HepG2 (cell line): ENCODE measurements around the gene TNS1. TPM values are rescaled to one million over a fixed set of nuclear protein-coding genes. Genes with fewer than 3 reads are reported as not detected.

ENCODE experiments used
- AKAP8 ChIP-seq: sonication (generic); formaldehyde crosslinking; IDR thresholded peaks from 2 replicates; pipeline ENCODE4 v1.5.1; 2020; ENCODE audit warnings: mild to moderate bottlenecking, missing genetic modification reagents
- BHLHE40 ChIP-seq: IDR thresholded peaks from 2 replicates; pipeline ENCODE4 v1.6.1; 2011; ENCODE audit warnings: low read length, improper control_type of control experiment
- CC2D1A ChIP-seq: sonication (generic); formaldehyde crosslinking; IDR thresholded peaks from 2 replicates; pipeline ENCODE4 v1.8.1; 2023; ENCODE audit warnings: mild to moderate bottlenecking, missing genetic modification reagents
- DMAP1 ChIP-seq: IDR thresholded peaks from 2 replicates; pipeline ENCODE4 v1.6.1; 2016
- EEA1 ChIP-seq: sonication (generic); formaldehyde crosslinking; IDR thresholded peaks from 2 replicates; pipeline ENCODE4 v1.5.1; 2020; ENCODE audit warnings: mild to moderate bottlenecking, missing genetic modification reagents, borderline replicate concordance
- ELF3 ChIP-seq: IDR thresholded peaks from 2 replicates; pipeline ENCODE4 v1.6.1; 2016; ENCODE audit warnings: missing genetic modification reagents, missing compliant biosample characterization
- GATAD1 ChIP-seq: IDR thresholded peaks from 2 replicates; pipeline ENCODE4 v1.6.1; 2016; ENCODE audit warnings: missing genetic modification reagents, missing compliant biosample characterization
- HNRNPL ChIP-seq: fragments of 200-400 bp; formaldehyde crosslinking; IDR thresholded peaks from 2 replicates; pipeline ENCODE4 v1.6.1; 2017; ENCODE audit warnings: mild to moderate bottlenecking, low read depth, low read length
- JUND ChIP-seq: sonication (generic); formaldehyde crosslinking; IDR thresholded peaks from 2 replicates; pipeline ENCODE4 v1.8.0; 2022; ENCODE audit warnings: mild to moderate bottlenecking, missing genetic modification reagents
- KMT2B ChIP-seq: IDR thresholded peaks from 2 replicates; pipeline ENCODE4 v1.6.1; 2016; ENCODE audit warnings: missing genetic modification reagents, missing compliant biosample characterization
- NBN ChIP-seq: fragments of 450-650 bp; conservative IDR thresholded peaks from 2 replicates; pipeline ENCODE4 v1.6.1; 2017
- NFE2L1 ChIP-seq: sonication (generic); formaldehyde crosslinking; IDR thresholded peaks from 2 replicates; pipeline ENCODE4 v1.4.0; 2020; ENCODE audit warnings: missing genetic modification reagents, mild to moderate bottlenecking, borderline replicate concordance
- NKX3-1 ChIP-seq: sonication (generic); formaldehyde crosslinking; IDR thresholded peaks from 2 replicates; pipeline ENCODE4 v1.5.0; 2020; ENCODE audit warnings: missing genetic modification reagents
- POLR2G ChIP-seq: fragments of 200-400 bp; formaldehyde crosslinking; IDR thresholded peaks from 2 replicates; pipeline ENCODE4 v1.6.1; 2018; ENCODE audit warnings: mild to moderate bottlenecking, low read depth, low read length, moderate library complexity
- SALL1 ChIP-seq: sonication (generic); formaldehyde crosslinking; IDR thresholded peaks from 2 replicates; pipeline ENCODE4 v1.8.0; 2022; ENCODE audit warnings: mild to moderate bottlenecking, missing genetic modification reagents
- SIN3B ChIP-seq: fragments of 150-350 bp; IDR thresholded peaks from 2 replicates; pipeline ENCODE4 v1.6.1; 2014; ENCODE audit warnings: low read length
- SRSF9 ChIP-seq: fragments of 200-400 bp; formaldehyde crosslinking; IDR thresholded peaks from 2 replicates; pipeline ENCODE4 v1.6.1; 2018; ENCODE audit warnings: borderline replicate concordance, mild to moderate bottlenecking, low read depth, low read length; ENCODE audit not compliant: insufficient read depth, poor library complexity, severe bottlenecking
- ZFP37 ChIP-seq: sonication (generic); formaldehyde crosslinking; IDR thresholded peaks from 2 replicates; pipeline ENCODE4 v1.4.0; 2020; ENCODE audit warnings: missing genetic modification reagents, borderline replicate concordance
- ZMYM4 ChIP-seq: sonication (generic); formaldehyde crosslinking; IDR thresholded peaks from 2 replicates; pipeline ENCODE4 v1.8.1; 2023; ENCODE audit warnings: mild to moderate bottlenecking, missing genetic modification reagents
- ZNF207 ChIP-seq: fragments of 450-650 bp; IDR thresholded peaks from 2 replicates; pipeline ENCODE4 v1.6.1; 2016; ENCODE audit warnings: antibody characterized with exemption, borderline replicate concordance
- ZNF232 ChIP-seq: sonication (generic); formaldehyde crosslinking; IDR thresholded peaks from 2 replicates; pipeline ENCODE4 v1.4.0; 2020; ENCODE audit warnings: missing genetic modification reagents, borderline replicate concordance
- ZNF263 ChIP-seq: sonication (generic); formaldehyde crosslinking; IDR thresholded peaks from 2 replicates; pipeline ENCODE4 v1.4.0; 2020; ENCODE audit warnings: missing genetic modification reagents
- ZNF607 ChIP-seq: sonication (generic); formaldehyde crosslinking; IDR thresholded peaks from 2 replicates; pipeline ENCODE4 v1.5.1; 2020; ENCODE audit warnings: missing genetic modification reagents, mild to moderate bottlenecking, borderline replicate concordance
- ZSCAN21 ChIP-seq: sonication (generic); formaldehyde crosslinking; IDR thresholded peaks from 2 replicates; pipeline ENCODE4 v1.8.0; 2022; ENCODE audit warnings: mild to moderate bottlenecking, missing genetic modification reagents, moderate library complexity, borderline replicate concordance
- polyA plus RNA-seq, 8 experiments: library from polyadenylated mRNA; depleted of rRNA in 3 of 8; stranded (reverse) in 7 of 8; unstranded in 1 of 8; fragments of >200 nt; fragmentation: Illumina TruSeq in 4 of 8; extraction: Trizol in 4 of 8; gene quantifications; 2 replicates each; pipeline versions ENCODE4 v1.2.1 to v1.2.3, GENCODE V29; 2011 to 2016; ENCODE audit warnings: low read depth in 4 of 8, missing spikeins in 1 of 8, mixed read lengths in 1 of 8; ENCODE audit not compliant: insufficient read depth in 1 of 8
- total RNA-seq, 5 experiments: library from RNA; depleted of rRNA; stranded (reverse); fragments of >200 nt; fragmentation: Illumina TruSeq; extraction: Trizol; gene quantifications; 2 replicates each; pipeline ENCODE4 v1.2.3, GENCODE V29; 2016; ENCODE audit warnings: low read depth in 1 of 5
- TF ChIP-seq, protein P1 (sequence below): sonication (generic); formaldehyde crosslinking; IDR thresholded peaks from 2 replicates; pipeline ENCODE4 v1.9.0; 2021; ENCODE audit warnings: missing genetic modification reagents, borderline replicate concordance
- TF ChIP-seq, protein P2 (sequence below): sonication (generic); formaldehyde crosslinking; IDR thresholded peaks from 2 replicates; pipeline ENCODE4 v1.4.0; 2020; ENCODE audit warnings: mild to moderate bottlenecking, low read depth, missing genetic modification reagents
- TF ChIP-seq, protein P3 (sequence below), 2 experiments: sonication (generic) in 1 of 2; formaldehyde crosslinking in 1 of 2; IDR thresholded peaks; 2 replicates each; pipeline versions ENCODE4 v1.4.0 to v1.6.1; 2018 to 2020; ENCODE audit warnings: missing genetic modification reagents in 2 of 2, borderline replicate concordance in 1 of 2, low read depth in 1 of 2, mild to moderate bottlenecking in 1 of 2, missing biosample characterization in 1 of 2

The TNS1 gene
- total and polyA plus RNA-seq, 2 of the 13 experiments (the other 11 are each of a cell fraction or from before 2014, with no cell fraction given): 1.9 to 118 TPM

DNA sequence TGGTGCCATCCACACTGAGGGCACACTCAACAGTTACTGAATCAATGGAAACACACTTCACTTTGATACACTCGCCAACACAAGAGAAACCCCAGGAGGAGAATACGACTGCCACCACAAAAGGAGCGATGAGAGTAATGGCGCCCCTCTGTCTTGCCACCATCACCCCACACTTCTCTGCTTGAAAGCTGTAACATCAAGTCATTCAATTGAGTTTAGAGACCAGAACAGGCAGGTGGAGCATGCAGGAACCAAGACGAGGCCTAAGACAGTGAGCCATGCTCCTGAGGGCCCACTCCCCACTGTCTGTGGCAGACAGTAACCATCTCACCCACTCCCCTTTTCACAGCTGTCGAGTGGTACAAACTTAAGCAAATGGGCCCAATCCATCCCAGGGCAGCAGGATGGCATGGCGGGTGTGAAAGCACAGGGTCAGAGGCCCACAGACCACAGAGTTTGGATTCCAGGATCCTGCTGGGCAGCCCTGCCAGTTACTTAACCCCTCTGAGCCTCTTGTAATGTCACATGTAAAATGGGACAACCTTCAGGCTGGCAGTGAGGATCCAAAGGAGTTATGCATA lies 101.9 kb downstream of the TNS1 start (continued):
- no peak for TF ChIP-seq EEA1 (CRISPR knock-in tag)
- TF ChIP-seq ZNF607: no peak
- no peak for TF ChIP-seq ZNF207
- no peak for TF ChIP-seq DMAP1 (CRISPR knock-in tag)
- no peak for TF ChIP-seq NFE2L1
- no peak for TF ChIP-seq JUND
- TF ChIP-seq, protein P1, sequence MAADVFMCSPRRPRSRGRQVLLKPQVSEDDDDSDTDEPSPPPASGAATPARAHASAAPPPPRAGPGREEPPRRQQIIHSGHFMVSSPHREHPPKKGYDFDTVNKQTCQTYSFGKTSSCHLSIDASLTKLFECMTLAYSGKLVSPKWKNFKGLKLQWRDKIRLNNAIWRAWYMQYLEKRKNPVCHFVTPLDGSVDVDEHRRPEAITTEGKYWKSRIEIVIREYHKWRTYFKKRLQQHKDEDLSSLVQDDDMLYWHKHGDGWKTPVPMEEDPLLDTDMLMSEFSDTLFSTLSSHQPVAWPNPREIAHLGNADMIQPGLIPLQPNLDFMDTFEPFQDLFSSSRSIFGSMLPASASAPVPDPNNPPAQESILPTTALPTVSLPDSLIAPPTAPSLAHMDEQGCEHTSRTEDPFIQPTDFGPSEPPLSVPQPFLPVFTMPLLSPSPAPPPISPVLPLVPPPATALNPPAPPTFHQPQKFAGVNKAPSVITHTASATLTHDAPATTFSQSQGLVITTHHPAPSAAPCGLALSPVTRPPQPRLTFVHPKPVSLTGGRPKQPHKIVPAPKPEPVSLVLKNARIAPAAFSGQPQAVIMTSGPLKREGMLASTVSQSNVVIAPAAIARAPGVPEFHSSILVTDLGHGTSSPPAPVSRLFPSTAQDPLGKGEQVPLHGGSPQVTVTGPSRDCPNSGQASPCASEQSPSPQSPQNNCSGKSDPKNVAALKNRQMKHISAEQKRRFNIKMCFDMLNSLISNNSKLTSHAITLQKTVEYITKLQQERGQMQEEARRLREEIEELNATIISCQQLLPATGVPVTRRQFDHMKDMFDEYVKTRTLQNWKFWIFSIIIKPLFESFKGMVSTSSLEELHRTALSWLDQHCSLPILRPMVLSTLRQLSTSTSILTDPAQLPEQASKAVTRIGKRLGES: no peak
- TF ChIP-seq KMT2B (CRISPR knock-in tag): no peak
- peak; percentile 29; the same call in 1 of the 2 replicates for TF ChIP-seq POLR2G
- TF ChIP-seq SRSF9: no peak
- TF ChIP-seq ELF3 (CRISPR knock-in tag): 0 out of 2 replicates have a peak, but pooled peaks have one; percentile 6
- TF ChIP-seq, protein P2, sequence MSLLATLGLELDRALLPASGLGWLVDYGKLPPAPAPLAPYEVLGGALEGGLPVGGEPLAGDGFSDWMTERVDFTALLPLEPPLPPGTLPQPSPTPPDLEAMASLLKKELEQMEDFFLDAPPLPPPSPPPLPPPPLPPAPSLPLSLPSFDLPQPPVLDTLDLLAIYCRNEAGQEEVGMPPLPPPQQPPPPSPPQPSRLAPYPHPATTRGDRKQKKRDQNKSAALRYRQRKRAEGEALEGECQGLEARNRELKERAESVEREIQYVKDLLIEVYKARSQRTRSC: 0 out of 2 replicates have a peak, but pooled peaks have one; percentile 64
- TF ChIP-seq NBN: no peak
- TF ChIP-seq, protein P3, sequence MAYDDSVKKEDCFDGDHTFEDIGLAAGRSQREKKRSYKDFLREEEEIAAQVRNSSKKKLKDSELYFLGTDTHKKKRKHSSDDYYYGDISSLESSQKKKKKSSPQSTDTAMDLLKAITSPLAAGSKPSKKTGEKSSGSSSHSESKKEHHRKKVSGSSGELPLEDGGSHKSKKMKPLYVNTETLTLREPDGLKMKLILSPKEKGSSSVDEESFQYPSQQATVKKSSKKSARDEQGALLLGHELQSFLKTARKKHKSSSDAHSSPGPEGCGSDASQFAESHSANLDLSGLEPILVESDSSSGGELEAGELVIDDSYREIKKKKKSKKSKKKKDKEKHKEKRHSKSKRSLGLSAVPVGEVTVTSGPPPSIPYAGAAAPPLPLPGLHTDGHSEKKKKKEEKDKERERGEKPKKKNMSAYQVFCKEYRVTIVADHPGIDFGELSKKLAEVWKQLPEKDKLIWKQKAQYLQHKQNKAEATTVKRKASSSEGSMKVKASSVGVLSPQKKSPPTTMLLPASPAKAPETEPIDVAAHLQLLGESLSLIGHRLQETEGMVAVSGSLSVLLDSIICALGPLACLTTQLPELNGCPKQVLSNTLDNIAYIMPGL (CRISPR knock-in tag; IDR thresholded peaks at IDR 0.05; ENCODE audit: borderline replicate concordance in 1 of 2, low read depth in 1 of 2): peak in 1 of 2 experiments; percentile 50; a peak in 1 of 4 replicates
- 0 out of 2 replicates have a peak, but pooled peaks have one; percentile 63 for TF ChIP-seq CC2D1A (CRISPR knock-in tag)
- no peak for TF ChIP-seq ZNF263 (CRISPR knock-in tag)
- TF ChIP-seq HNRNPL: 0 out of 2 replicates have a peak, but pooled peaks have one; percentile 30
- TF ChIP-seq AKAP8 (CRISPR knock-in tag): no peak
- TF ChIP-seq BHLHE40: no peak
- no peak for TF ChIP-seq ZSCAN21 (CRISPR knock-in tag)
- no peak for TF ChIP-seq NKX3-1 (CRISPR knock-in tag)
- 0 out of 2 replicates have a peak, but pooled peaks have one; percentile 7 for TF ChIP-seq SALL1 (CRISPR knock-in tag)
- 0 out of 2 replicates have a peak, but pooled peaks have one; percentile 34 for TF ChIP-seq ZFP37 (CRISPR knock-in tag)
- 0 out of 2 replicates have a peak, but pooled peaks have one; percentile 34 for TF ChIP-seq ZNF232 (CRISPR knock-in tag)
- no peak for TF ChIP-seq GATAD1
- TF ChIP-seq SIN3B: no peak
- TF ChIP-seq ZMYM4 (CRISPR knock-in tag): no peak
